NCI-H226 (cell line): ENCODE results near the gene HS1BP3.

ENCODE experiments used
- DNase-seq: peaks from one replicate; pipeline ENCODE4 v3.0.0-alpha.2; 2015

The HS1BP3 gene

DNA sequence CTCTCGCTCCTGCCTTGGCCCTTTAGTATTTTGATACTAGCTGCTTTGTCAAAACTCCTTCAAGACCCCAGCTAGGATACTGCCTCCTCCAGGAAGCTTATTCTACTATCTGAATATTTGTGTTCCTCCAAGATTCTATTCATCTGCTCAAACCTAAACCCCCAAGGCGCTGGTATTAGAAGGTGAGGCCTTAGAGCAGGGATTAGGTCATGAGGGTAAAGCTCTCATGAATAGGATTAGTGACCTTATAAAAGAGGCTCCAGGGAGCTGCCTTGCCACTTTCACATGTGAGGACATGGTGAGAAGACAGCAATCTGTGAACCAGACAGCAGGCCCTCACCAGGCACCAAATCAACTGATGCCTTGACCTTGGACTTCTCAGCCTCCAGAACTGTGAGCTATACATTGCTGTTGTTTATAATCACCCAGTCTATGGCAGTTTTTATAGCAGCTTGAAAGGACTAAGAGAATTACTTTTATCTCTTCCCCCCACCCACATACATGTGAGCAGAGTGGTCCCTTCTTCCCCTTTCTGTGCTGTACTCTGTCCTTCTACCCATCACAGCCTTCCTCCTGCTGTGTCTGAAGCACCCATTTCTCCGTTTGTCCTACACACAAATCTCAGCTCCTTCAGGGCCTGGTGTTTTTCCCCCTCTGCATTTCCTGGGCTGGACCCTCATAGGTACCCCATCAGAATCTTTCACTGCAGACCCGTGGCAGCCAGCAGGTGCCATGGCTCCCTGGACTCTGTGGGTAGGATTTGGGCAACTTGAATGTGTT is 54.5 kb downstream of the HS1BP3 start:
- DNase-seq, result no peak

DNA sequence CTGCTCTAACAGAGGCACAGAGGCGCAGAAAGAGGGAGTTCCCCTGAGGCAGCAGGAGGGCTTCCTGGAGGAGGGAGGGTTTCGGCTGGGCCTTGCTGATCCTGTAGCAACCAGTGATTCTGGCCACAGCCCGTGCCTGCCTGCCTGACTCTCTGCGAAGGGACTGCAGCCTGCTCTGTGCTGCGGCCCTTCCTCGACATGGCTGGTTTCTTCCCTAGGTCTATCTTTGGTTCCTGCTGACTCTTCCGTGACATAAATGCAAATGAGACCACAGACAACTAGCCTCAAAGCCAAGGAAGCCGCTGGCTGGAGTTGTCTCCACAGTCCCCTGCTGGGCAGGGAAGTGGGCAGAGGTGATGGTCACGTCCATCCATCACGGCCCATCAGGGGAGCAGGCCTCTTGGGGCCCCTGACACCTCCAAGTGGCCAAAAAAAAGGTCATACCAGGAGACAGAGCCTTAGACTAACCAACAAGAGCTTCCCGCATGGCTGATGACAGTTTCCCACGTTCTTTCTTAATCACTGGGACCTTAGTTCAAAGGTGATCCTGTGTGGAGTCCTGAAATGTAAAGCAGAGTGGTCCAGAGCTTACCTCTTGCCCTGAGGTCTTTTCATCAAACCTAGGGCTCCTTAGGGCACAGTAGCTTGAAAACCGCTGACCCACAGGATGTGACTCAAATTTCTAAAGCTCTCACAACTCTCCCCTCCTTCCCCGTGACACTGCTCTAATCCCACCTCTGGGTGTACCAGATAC is 55.3 kb downstream of the HS1BP3 start:
- no peak for DNase-seq

DNA sequence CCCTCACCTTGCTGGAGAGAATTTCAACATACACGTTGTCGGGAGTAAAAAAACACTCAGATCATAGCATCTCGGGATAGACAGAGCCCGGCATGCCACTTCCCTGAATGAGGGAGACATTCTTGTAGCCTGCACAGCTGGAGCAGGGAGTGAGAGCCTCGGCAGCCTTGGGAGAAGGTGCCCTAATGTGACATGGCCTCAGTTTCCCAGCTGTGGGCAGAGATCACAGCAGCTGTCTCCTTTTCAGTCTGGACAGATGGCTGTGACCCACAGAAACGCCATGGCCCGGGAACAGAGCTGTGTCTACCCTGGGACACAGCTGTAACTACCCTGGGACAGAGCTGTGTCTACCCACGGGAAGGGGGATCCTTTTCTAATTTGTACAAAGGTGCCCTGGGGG is 55.9 kb downstream of the HS1BP3 start:
- no peak for DNase-seq

DNA sequence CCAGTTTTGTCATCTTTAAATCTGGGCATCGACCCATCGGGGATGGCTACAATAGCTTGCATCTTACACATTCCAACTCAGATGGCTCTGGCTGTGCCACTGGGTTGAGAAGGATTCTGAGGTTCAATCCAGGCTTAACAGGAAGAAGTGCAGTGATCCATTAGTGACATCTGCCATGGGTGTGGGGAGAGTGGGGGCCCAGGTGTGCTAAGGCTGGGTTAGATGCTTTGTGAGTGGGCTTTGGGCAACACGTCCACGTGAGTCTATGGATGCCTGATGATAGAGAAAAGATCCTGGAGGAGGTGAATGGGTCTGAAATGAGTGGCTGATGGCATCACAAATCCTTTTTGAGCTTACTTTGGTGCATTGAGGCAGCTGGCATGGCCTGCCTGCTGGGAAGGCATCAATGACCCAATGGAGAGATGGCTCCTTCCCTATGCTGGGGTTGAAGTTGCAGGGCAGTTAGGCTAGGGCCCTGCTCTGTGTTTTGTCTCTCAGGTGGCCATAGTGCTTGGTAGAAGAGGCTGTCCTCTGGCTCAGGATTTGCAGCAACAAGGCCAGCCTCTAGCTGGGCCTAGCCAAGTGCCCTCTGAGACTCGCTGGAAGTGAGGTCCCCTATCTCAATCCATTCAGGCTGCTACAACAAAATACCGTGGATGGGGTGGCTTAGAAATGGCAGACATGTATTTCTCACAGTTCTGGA is 56.7 kb downstream of the HS1BP3 start:
- DNase-seq, result no peak

DNA sequence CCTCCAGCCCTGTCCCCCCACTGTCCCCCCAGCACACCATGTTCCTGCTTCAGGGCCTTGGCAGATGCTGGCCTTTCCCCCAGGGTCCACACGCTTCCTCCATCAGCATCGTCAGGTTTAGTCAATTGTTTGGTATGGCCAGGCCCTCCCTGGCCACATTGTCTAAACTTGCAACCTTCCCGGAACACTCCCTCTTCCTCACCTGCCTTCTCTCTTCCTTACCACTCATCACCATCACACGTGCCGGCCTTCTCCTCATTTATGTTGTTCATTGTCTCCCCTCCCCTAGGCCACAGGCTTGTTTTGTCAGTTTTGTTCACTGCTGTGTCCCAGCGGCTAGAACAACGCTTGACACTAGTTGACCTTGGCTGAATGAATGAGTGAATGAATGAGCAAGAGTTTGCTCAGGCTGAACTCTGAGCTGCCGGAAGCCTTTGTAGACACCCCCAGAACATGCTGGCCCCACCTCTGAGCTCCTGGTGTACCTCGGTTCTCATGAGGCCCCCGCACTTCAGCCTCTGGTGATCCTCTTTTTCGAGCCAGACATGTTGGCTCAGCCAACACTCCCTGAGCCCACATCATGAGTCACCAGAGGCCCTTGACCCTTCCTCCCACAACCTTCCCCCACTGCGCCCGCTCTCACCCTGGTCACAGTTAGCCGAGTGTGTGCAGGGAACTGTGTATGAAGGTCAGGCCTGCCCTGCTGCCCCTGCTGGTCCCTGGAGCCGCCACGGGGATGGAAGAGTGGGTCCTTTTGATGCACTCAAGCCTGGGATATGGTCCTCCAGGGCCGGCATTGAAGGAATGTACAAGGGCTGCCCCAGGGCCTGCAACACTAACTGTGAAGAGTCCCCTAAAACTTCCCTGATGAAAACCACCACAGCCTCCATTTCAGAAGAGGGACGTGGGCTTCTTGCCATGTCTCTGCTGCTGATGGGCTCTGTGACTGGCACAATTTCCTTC is 57.5 kb downstream of the HS1BP3 start:
- DNase-seq, result peak; percentile 84

DNA sequence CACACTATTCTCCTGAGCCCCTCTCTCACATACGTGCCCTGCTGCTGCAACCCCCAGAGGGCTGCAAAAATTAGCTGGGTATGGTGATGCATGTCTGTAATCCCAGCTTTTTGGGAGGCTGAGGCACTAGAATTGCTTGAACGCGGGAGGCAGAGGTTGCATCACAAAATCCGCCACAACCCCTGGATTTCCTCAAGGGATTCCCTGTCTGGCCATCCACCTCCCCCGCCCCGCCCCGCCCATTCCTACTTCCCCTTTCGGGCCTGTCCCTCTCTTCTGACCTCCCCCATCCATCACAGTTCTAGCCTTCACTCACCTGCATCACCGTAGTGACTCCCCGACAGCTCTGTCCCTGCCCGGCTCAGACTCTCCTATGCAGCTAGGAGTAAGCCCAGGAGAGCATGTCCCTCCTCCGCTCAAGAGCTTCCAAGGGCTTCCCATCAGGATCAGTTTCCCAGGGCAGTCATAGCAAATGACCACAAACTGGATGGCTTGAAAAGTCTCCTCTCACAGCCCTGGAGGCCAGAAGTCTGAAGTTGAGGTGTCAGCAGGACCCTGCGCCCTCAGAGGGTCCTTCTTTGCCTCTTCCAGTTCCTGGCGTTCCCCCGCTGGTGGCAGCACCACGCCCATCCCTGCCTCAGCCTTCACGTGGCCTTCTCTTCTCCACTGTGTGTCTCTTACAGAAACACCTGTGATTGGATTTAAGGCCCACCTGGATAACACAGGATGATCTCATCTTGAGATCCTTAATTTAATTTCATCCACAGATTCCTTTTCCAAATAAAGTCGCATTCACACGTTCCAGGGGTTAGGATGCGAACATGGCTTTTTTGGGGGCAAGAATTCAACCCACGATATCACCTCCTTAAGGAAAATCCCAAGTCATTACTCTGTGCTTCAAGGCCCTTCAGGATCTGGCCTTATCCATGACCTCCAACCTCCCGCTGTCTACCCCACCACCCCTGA is 58.5 kb downstream of the HS1BP3 start:
- no peak for DNase-seq

DNA sequence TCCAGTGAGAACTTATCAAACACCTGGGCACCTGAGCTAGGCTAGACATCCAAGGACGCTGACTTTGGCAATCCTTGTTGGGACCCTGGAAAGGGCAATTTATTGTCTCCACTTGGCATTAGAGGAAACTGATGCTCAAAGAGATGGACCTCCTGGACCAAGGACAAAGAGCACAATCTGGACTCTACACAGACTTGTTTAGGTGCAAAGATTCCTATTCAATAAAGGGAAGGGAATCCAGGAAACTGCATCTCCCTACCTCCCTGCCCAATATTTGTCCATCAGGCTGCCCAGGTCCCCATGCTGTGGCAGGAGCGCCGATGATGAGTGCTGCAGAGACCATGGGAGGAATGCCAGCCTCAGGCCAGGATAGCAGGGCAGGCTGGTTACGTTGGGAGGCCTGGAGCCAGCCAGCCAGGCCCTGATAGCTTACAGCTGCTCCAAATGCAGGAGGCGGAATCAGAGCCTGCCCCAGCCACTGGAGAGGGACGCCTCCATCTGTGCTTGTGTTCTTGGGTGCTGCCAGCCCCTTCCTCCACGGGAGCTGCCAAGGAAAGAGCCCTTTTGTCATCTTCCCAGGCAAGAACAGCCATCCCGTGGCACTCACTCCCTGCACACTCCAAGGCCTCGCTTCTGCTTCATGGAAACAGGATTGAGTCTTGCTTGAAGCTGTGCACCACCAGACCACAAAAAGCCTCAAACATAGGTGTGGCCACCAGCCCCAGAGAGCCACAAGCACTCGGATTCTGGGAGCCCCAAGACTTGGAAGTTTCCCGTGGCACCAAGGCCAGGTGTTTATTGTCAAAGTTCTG is 60.0 kb downstream of the HS1BP3 start:
- DNase-seq, result no peak

DNA sequence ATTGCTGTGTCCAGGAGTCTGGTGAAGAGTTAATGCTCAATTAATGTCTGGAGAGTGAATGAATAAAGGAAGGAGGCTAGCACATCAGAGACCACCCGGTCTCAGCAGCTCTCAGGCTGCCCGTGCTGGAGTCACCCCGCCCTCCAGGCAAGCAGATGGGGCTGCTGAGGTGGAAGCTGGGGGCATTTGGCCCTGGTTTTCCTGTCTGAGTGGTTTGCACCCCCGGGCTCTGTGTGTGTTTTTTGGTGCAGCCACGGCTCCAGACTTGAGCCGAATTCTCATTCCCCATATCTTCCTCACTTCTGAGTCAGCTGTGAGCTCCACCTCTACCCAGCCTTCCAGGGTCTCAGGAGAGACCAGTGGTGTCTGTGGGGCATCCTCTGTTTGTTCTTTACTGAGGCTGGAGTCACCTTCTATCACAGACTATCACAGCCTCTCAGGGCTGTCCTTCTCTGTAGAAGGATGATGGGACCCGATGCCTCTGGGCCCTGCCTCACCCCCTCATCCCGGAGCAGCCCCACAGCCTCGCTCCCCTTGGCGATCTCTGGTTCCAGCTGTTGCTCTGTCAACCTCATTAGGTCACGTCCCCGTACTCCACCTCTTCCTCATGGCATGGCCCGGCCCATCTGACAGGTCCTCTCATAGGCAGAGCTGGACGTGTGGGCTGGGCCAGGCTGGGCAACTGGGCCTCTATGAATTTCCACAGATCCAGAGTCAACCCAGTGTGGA is 60.8 kb downstream of the HS1BP3 start:
- DNase-seq, result peak; percentile 51

DNA sequence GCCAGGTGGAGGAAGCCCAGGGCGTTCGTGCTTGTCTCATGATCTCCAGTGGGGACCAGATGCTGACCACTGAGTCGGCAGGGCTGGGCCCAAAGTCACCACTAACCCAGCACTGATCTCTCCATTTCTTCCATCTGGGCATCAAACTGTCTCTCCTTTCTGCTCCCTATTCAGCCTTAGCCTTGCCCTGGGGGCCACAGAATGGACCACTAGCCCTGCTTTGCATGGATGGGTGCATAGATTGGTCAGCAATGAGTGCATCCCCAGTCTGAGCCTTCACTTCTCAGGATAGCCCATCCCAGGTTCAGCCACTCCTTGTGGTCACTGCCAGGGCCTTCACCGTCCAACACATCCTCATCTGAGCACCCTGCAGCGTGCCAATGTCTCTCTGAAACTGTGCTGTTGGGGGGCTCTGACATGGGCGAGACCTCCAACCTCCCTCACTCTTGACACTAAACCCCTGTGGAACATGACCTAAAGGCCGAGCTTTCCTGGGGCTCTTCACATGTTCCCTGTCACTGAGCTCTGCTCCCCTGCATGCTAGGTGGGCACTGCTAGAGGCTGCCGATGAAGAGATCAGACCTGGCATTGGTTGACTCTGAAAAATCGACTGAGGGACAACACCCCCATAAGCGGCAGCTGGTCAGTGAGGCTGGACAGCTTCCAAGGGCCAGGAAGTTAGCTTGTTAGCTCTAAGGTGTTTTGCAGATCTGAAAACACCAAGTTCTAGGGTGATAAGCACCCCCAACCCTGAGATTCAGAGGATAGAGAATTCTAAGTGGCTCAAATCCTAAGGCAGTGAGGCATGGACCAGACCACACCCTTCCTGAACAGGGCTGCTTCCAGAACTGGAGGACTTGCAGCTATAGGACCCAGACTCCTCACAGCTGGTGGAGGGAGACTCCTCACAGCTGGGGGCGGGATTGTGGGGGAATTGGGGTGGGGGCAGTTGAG is 61.7 kb downstream of the HS1BP3 start:
- no peak for DNase-seq

DNA sequence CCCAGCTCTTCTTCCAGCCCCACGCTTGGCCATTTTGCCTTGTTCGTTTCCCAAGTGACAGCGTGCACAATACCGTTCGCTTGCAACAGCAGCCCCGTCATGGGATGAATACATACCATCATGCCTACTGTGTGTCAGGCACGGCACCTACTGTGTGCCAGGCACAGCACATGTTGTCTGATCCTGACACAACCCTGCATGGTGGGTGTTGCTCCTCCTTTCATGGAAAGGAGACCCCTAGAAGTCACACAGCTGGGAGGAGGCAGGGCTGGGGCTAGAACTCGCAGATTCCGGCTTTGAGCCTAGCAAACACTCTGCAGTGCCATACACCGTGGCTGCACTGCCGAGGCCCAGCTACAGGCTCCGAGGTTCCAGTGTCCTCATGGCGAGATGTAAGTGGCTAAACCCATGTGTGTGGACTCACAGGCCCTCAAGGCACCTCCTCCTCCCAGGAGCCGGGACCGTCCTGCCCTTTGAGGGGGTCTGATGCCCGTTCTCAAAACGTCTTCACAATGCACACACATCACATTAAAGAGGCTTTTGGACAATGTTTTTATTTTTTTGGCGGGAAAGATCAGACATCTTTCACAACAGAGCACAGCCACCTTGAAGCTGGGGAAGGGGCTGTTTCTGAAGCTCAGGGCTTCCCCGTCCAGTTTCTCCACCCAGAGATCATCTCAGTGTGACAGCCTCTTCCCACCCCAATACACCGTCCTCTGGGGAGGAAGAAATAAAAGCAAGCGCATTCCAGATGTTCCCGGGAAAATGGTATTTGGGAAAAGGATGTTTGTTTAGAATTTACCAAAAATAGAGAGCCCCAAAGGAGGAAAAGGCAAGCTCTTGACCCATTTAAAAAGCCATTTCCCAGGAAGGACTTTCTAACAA is 64.9 kb downstream of the HS1BP3 start:
- no peak for DNase-seq

DNA sequence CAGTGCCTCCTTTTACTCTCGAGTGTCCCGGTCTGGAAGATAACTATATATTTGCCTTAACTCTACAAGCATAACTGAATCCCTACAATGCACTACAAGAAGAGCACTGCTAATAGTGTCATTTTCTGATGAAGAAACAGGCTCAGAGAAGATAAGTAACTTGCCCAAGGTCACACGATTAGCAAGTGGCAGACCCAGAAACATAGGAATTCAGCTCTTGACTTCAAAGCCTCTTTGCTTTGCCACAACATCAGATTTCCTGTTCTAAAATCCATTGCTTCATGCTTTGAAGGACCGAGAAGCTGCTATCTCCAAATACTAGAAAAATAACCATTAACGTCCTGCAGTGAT is 65.6 kb downstream of the HS1BP3 start:
- DNase-seq, result no peak

DNA sequence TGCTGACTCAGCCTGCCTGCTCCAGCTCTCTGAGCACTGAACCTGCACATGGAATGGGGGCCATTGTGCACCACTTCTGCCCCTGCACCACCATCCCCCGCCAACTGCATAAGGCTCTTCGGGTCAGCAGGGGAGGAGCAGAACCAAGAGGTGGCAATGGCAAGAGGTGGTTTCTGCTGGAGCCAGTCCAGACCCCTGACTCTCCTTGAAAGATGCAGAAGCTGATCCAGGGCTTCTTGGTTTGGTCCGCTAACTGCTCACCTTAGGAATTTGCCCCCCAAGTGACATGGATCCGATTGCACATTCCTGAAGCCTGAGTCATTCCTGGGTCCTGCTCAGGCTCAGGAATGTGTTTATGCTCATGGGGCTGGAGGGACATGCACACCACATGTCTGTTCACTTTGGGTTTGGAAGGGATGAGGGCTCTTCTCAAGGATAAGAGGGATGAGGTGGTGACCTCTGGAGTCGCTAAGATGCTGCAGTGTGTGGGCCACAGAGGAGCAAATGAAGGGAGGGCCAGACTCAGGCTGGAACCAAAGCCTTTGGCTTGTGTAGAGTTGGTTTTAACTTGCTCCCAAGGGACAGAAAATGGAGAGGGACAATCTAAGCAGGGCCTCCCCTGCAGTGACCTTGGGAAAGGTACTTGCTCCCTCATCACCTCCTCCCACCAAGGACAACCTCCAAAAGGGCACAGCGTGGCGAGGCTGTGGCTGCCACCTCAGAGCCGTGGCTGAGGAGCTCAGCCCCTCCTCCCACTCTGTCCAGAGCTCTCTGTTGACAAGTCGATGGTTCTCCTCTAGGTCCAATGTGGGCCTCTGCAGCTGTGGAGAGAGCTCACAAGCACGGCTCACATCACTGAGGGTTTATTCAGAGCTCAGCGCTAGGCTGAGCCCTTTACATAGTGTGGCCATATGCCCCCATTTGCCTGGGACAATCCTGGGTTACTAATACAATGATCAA is 66.2 kb downstream of the HS1BP3 start:
- DNase-seq, result peak; percentile 94

DNA sequence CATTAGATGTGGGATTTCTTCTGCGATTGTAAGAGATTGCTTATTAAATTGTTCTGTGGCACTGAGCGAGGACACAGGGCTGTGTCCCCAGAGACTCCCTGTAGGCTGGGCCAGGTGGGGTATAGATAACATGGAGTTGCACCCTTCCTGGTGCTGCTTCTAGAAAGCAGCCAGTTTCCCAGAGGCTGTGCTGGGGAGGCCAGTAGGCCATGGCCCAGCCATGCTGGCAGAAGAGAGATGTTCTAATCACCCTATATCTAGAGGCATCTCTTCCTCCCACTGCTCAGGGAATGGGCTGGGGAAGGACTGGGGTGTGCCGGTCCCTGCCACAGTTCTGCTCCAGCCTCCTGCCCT is 66.9 kb downstream of the HS1BP3 start:
- peak; percentile 90 for DNase-seq

DNA sequence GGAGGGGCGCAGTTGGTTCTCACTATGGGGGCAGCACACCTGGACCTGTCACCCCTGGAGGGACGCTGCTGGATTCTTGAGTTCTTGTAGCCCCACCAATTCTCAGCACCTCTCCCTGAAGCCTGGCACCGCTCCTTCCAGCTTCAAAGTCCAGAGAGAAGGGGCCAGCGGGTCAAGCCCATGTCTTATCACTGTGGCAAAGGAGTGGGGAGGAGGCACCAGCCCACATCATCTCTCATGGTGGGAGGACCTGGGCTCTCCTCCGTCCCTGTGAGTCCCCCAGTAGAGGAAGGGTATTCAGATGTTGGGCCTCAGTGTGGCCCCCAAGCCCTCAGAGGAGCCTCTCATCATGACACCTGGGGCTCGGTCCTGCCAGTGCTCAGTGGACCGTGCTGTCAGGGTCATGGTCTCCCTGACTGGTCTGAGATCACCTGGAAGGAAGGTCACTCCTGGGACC is 67.4 kb downstream of the HS1BP3 start:
- DNase-seq, result no peak

DNA sequence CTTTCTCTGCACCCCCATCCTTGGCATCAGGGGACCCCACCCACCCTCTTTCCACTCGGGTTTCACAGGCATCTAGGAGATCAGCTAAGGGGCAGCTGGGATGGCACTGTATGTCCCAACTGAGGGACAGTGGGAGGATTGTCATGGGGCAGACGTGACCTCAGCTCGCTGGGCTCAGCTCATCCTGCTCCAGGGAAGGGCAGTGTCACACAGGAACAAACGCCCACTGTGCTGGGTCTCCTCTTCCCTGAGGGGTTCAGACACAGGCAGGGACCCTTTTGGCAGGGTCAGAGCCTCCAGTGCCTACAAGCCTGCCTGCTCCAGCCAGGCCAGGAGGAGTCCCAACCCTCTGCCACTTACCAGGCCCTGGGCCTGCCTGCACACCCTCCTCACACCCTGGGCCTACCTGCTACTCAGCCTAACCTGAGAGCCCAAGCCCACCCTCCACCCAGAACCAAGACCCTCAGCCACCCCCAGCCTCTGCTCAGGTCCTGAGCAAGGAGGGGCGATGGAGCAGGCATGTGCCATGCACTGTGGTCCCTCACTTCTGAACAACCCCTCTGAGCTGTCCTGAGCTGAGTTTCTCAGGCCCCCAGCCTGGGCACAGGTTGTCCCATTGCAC is 68.2 kb downstream of the HS1BP3 start:
- DNase-seq, result no peak
